K562 (cell line): ENCODE results near the gene SHISA4. TPM values are rescaled to one million over a fixed set of nuclear protein-coding genes. Genes with fewer than 3 reads are reported as not detected.

ENCODE experiments used
- ARID1B ChIP-seq: fragments of 450-650 bp; IDR thresholded peaks from 2 replicates; pipeline ENCODE4 v1.6.1; 2016; ENCODE audit warnings: antibody characterized with exemption, mild to moderate bottlenecking, inconsistent platforms
- ARID3B ChIP-seq: fragments of 250-450 bp; sonication (Bioruptor Pico); IDR thresholded peaks from 2 replicates; pipeline ENCODE4 v1.4.0; 2020; ENCODE audit warnings: borderline replicate concordance
- ARNT ChIP-seq, 2 experiments: fragments of 450-650 bp; IDR thresholded peaks; 2 replicates each; pipeline ENCODE4 v1.6.1; 2016; ENCODE audit warnings: mild to moderate bottlenecking in 1 of 2
- C11orf30 ChIP-seq: fragments of 450-650 bp; IDR thresholded peaks from 2 replicates; pipeline ENCODE4 v1.6.1; 2016; ENCODE audit warnings: low read depth, mild to moderate bottlenecking
- CBFA2T2 ChIP-seq: fragments of 450-650 bp; conservative IDR thresholded peaks from 2 replicates; pipeline ENCODE4 v1.6.1; 2017; ENCODE audit warnings: mild to moderate bottlenecking
- CBX3 ChIP-seq, 2 experiments: IDR thresholded peaks; 1 replicate in 1 of 2; 2 replicates in 1 of 2; pipeline ENCODE4 v1.6.1; 2012; ENCODE audit warnings: inconsistent platforms in 2 of 2, low read length in 2 of 2, borderline replicate concordance in 1 of 2, control low read depth in 1 of 2
- E2F8 ChIP-seq: fragments of 450-650 bp; IDR thresholded peaks from 2 replicates; pipeline ENCODE4 v1.7.1; 2018; ENCODE audit warnings: mild to moderate bottlenecking, low read depth; ENCODE audit not compliant: partially characterized antibody
- EP300 ChIP-seq: IDR thresholded peaks from 2 replicates; pipeline ENCODE4 v1.6.1; 2012; ENCODE audit warnings: low read length, improper control_type of control experiment
- FOXJ3 ChIP-seq: sonication (generic); formaldehyde crosslinking; IDR thresholded peaks from 2 replicates; pipeline ENCODE4 v1.4.0; 2020; ENCODE audit warnings: mild to moderate bottlenecking, missing genetic modification reagents
- KLF6 ChIP-seq: fragments of 250-450 bp; sonication (Bioruptor Pico); IDR thresholded peaks from 2 replicates; pipeline ENCODE4 v1.4.0; 2020; ENCODE audit warnings: mild to moderate bottlenecking, moderate library complexity, borderline replicate concordance
- MNT ChIP-seq, 2 experiments: fragments of 450-650 bp; conservative IDR thresholded peaks; 2 replicates each; pipeline ENCODE4 v1.6.1; 2017; ENCODE audit warnings: mild to moderate bottlenecking in 2 of 2, moderate library complexity in 2 of 2
- RBBP5 ChIP-seq: fragments of 200-600 bp; sonication (generic); IDR thresholded peaks from 2 replicates; pipeline ENCODE4 v1.6.1; 2012; ENCODE audit warnings: borderline replicate concordance, mild to moderate bottlenecking, low read length, control low read depth, inconsistent platforms; ENCODE audit not compliant: insufficient read depth, poor library complexity, severe bottlenecking
- RCOR1 ChIP-seq, 2 experiments: IDR thresholded peaks; 2 replicates each; pipeline ENCODE4 v1.6.1; 2012; ENCODE audit warnings: low read depth in 2 of 2, low read length in 2 of 2, borderline replicate concordance in 1 of 2, improper control_type of control experiment in 1 of 2
- TGIF2 ChIP-seq: sonication (generic); formaldehyde crosslinking; IDR thresholded peaks from 2 replicates; pipeline ENCODE4 v1.8.1; 2022; ENCODE audit warnings: mild to moderate bottlenecking, missing genetic modification reagents, moderate library complexity
- TRIM28 ChIP-seq: fragments of 450-650 bp; IDR thresholded peaks from 2 replicates; pipeline ENCODE4 v1.6.1; 2017
- ZBTB33 ChIP-seq: sonication (generic); formaldehyde crosslinking; IDR thresholded peaks from 2 replicates; pipeline ENCODE4 v1.8.1; 2023; ENCODE audit warnings: mild to moderate bottlenecking, missing genetic modification reagents
- ZBTB49 ChIP-seq: sonication (generic); formaldehyde crosslinking; IDR thresholded peaks from 2 replicates; pipeline ENCODE4 v1.8.0; 2022; ENCODE audit warnings: missing genetic modification reagents, mild to moderate bottlenecking, borderline replicate concordance
- ZNF707 ChIP-seq: fragments of 250-450 bp; sonication (Bioruptor Pico); conservative IDR thresholded peaks from 2 replicates; pipeline ENCODE4 v1.8.0; 2022; ENCODE audit warnings: inconsistent platforms, mild to moderate bottlenecking, moderate library complexity
- polyA plus RNA-seq, 8 experiments: library from polyadenylated mRNA; depleted of rRNA in 4 of 8; stranded (reverse) in 5 of 8; unstranded in 3 of 8; fragments of >200 nt; fragmentation: Nextera tagmentation in 2 of 8; fragmentation: Illumina TruSeq in 1 of 8; extraction: Ambion mirVana in 2 of 8; extraction: Trizol in 1 of 8; gene quantifications; 2 replicates each; pipeline versions ENCODE4 v1.2.1 to v1.2.3, GENCODE V29; 2011 to 2014; ENCODE audit warnings: inconsistent platforms in 1 of 8, missing spikeins in 1 of 8
- total RNA-seq, 7 experiments: library from RNA; depleted of rRNA in 6 of 7; stranded (reverse); fragments of >200 nt in 6 of 7; fragmentation: Illumina TruSeq in 2 of 7; extraction: Trizol in 2 of 7; gene quantifications; 2 replicates each; pipeline versions ENCODE4 v1.2.1 to v1.2.3, GENCODE V29; 2011 to 2021; ENCODE audit warnings: low replicate concordance in 1 of 7

SHISA4 gene
- total and polyA plus RNA-seq, 9 of the 15 experiments (the other 6 are each of a cell fraction or from before 2014, with no cell fraction given), result 0.15 to 0.95 (median 0.68) TPM; not detected in 2

GRCh38 chr1:201939574-201939973, 50.9 kb downstream of the SHISA4 start (continued):
- TF ChIP-seq ZNF707 (CRISPR knock-in tag) (no peak), E2F8 (no peak), RCOR1 (IDR thresholded peaks at IDR 0.05; ENCODE audit: borderline replicate concordance in 1 of 2, low read depth in 2 of 2, low read length in 2 of 2) (0 out of 4 replicates have a peak, but pooled peaks of 1 of the 2 experiments have one; percentile 4), TGIF2 (no peak), C11orf30 (peak; percentile 74), FOXJ3 (CRISPR knock-in tag) (no peak), CBX3 (IDR thresholded peaks at IDR 0.05; ENCODE audit: borderline replicate concordance in 1 of 2, low read length in 2 of 2) (no peak), ARID1B (peak; percentile 64), TRIM28 (no peak), ARID3B (CRISPR knock-in tag) (no peak), MNT (conservative IDR thresholded peaks at IDR 0.05) (0 out of 4 replicates have a peak, but pooled peaks of 1 of the 2 experiments have one; percentile 27), KLF6 (CRISPR knock-in tag) (no peak), CBFA2T2 (peak; percentile 60), ZBTB33 (peak; percentile 32; the same call in 1 of the 2 replicates), ZBTB49 (no peak), ARNT (IDR thresholded peaks at IDR 0.05) (no peak), EP300 (peak; percentile 4; the same call in 1 of the 2 replicates), RBBP5 (no peak)
